ENCODE data around the gene CD44. TPM values are rescaled to one million over a fixed set of nuclear protein-coding genes. Genes with fewer than 3 reads are reported as not detected.
A peak's percentile ranks its signal among the peaks of the same experiment; 100 is the strongest.

The CD44 gene
- total RNA-seq, 6 experiments from 2014 or later, result 12.2 to 64.1 (median 22.9) TPM

- intact Hi-C loops (cut with DNase I), result loop anchor here in 1 of 2 donors (10.0 kb wide), 2 partner anchors 151 to 319 kb away; no protein-coding TSS in a partner anchor
- Histone ChIP-seq H3K4me1 (peaks cover 0 to 3% (median 0%) of the 10 kb centered on the region in 4 donors), H3K27ac (no peak overlapping the region), H3K4me3 (no peak overlapping the region), H3K27me3 (no peaks in the 10 kb centered on the region), H3K36me3 (no peaks in the 10 kb centered on the region), H3K9me3 (no peaks in the 10 kb centered on the region)
- ATAC-seq, result no peak
- no peak for DNase-seq
- TF ChIP-seq CTCF (IDR thresholded peaks at IDR 0.05), result no peak
- TF ChIP-seq POLR2A (IDR thresholded peaks at IDR 0.05), result no peak
- WGBS (ENCODE audit: insufficient coverage, low coverage, low lambda C conversion rate, missing lambda C conversion rate), result 93% methylated on average over 2 of the region's 2 CpGs
Measured at GRCh38 chr11:35243774-35244173, 104.8 kb downstream of the CD44 start.

- Histone ChIP-seq H3K9me3 (no peaks in the 10 kb centered on the region), H3K27me3 (no peaks in the 10 kb centered on the region), H3K4me1 (no peaks in the 10 kb centered on the region), H3K4me3 (no peak overlapping the region), H3K36me3 (no peaks in the 10 kb centered on the region), H3K27ac (no peak overlapping the region)
- TF ChIP-seq CTCF (IDR thresholded peaks at IDR 0.05), result no peak
- no peak for TF ChIP-seq POLR2A (IDR thresholded peaks at IDR 0.05)
- ATAC-seq, result no peak
- intact Hi-C loops (cut with DNase I), result loop anchor here in 1 of 2 donors (10.0 kb wide), 2 partner anchors 150 to 320 kb away; no protein-coding TSS in a partner anchor
- no peak for DNase-seq
- WGBS (ENCODE audit: insufficient coverage, low coverage, low lambda C conversion rate, missing lambda C conversion rate), result 57% methylated on average over 4 of the region's 4 CpGs
Measured at GRCh38 chr11:35245056-35245455, 106.1 kb downstream of the CD44 start.

GRCh38 chr11:35245786-35246185 lies 106.8 kb downstream of the CD44 start:
- Histone ChIP-seq H3K27me3 (no peaks in the 10 kb centered on the region), H3K4me3 (no peak overlapping the region), H3K4me1 (no peaks in the 10 kb centered on the region), H3K27ac (no peak overlapping the region), H3K36me3 (no peaks in the 10 kb centered on the region), H3K9me3 (no peaks in the 10 kb centered on the region)
- intact Hi-C loops (cut with DNase I), result loop anchor here in 1 of 2 donors (10.0 kb wide), 2 partner anchors 149 to 321 kb away; no protein-coding TSS in a partner anchor
- no peak for ATAC-seq
- no peak for TF ChIP-seq CTCF (IDR thresholded peaks at IDR 0.05)
- no peak for TF ChIP-seq POLR2A (IDR thresholded peaks at IDR 0.05)
- no peak for DNase-seq
- no CpG with 5 or more reads among the region's 1 CpG for WGBS (ENCODE audit: insufficient coverage, low coverage, low lambda C conversion rate, missing lambda C conversion rate)

GRCh38 chr11:35246745-35247144 lies 107.8 kb downstream of the CD44 start:
- Histone ChIP-seq H3K27me3 (no peaks in the 10 kb centered on the region), H3K27ac (no peak overlapping the region), H3K36me3 (no peaks in the 10 kb centered on the region), H3K4me3 (no peak overlapping the region), H3K4me1 (no peaks in the 10 kb centered on the region), H3K9me3 (no peaks in the 10 kb centered on the region)
- TF ChIP-seq POLR2A (IDR thresholded peaks at IDR 0.05) (no peak), CTCF (IDR thresholded peaks at IDR 0.05) (no peak)
- ATAC-seq (peak in 1 of 4 donors; percentile 22), DNase-seq (no peak)
- 25% methylated on average over 2 of the region's 2 CpGs for WGBS (ENCODE audit: insufficient coverage, low coverage, low lambda C conversion rate, missing lambda C conversion rate)
- intact Hi-C loops (cut with DNase I), result loop anchor here in 1 of 2 donors (10.0 kb wide), 2 partner anchors 148 to 322 kb away; no protein-coding TSS in a partner anchor

Data from right lobe of liver (tissue), 6 donors.